ENCODE data around the gene KRT5.
"Not testable (repeated sequence)": the region's sequence is repeated elsewhere in the genome, so short reads cannot be mapped to it uniquely, and the experiment has no call there.

KRT5 gene

GRCh38 chr12:52492405-52492804 is 27.8 kb downstream of the KRT5 start:
- DNase-seq, result not testable (repeated sequence)

GRCh38 chr12:52491495-52491894 is 28.7 kb downstream of the KRT5 start:
- DNase-seq, result not testable (repeated sequence)

GRCh38 chr12:52488736-52489135 is 31.5 kb downstream of the KRT5 start:
- no peak for DNase-seq

GRCh38 chr12:52487744-52488443 is 32.3 kb downstream of the KRT5 start:
- DNase-seq, result not testable (repeated sequence)

- no peak for DNase-seq
Observed at GRCh38 chr12:52487211-52487610, 33.0 kb downstream of the KRT5 start.

GRCh38 chr12:52486166-52487105 is 33.8 kb downstream of the KRT5 start:
- no peak for DNase-seq

- DNase-seq, result no peak
Observed at GRCh38 chr12:52480073-52480472, 40.1 kb downstream of the KRT5 start.

- DNase-seq, result no peak
Observed at GRCh38 chr12:52477651-52478050, 42.5 kb downstream of the KRT5 start.

- DNase-seq, result no peak
Observed at GRCh38 chr12:52474212-52474611, 46.0 kb downstream of the KRT5 start.

- no peak for DNase-seq
Observed at GRCh38 chr12:52473768-52474167, 46.4 kb downstream of the KRT5 start, which contains the start of gene KRT6C. TSS of gene KRT6C (minus strand) at chr12:52473805. CDS start at chr12:52473737, 68 bp downstream.

GRCh38 chr12:52469853-52470252 is 50.3 kb downstream of the KRT5 start:
- DNase-seq, result no peak

- DNase-seq, result no peak
Observed at GRCh38 chr12:52464897-52465296, 55.3 kb downstream of the KRT5 start.
